Kidney glomerular epithelial cell (primary cell): ENCODE results near the gene FOXO4.

ENCODE experiments used
- DNase-seq: peaks from one replicate; lab custom pipeline; 2025; lab: John Stamatoyannopoulos, UW

FOXO4 gene

GRCh38 chrX:71140440-71140839 lies 44.8 kb downstream of the FOXO4 start:
- DNase-seq = no peak

- no peak for DNase-seq
Measured at GRCh38 chrX:71143508-71143907, 47.9 kb downstream of the FOXO4 start.

- no peak for DNase-seq
Measured at GRCh38 chrX:71144651-71145050, 49.0 kb downstream of the FOXO4 start, which contains the start of gene NLGN3. Gene NLGN3 (plus strand): TSS chrX:71144841. CDS start chrX:71147750, 2,909 bp downstream.

GRCh38 chrX:71147496-71148277 lies 52.0 kb downstream of the FOXO4 start:
- DNase-seq = no peak

- DNase-seq = no peak
Measured at GRCh38 chrX:71148278-71148663, 52.6 kb downstream of the FOXO4 start.

- DNase-seq = no peak
Measured at GRCh38 chrX:71151366-71151765, 55.7 kb downstream of the FOXO4 start.
